Inflammatory macrophage treated with lipopolysaccharide for 4 hours (primary cell): ENCODE results near the gene ISOC2.
"Not testable (repeated sequence)": the region's sequence is repeated elsewhere in the genome, so short reads cannot be mapped to it uniquely, and the experiment has no call there.

ENCODE experiments used
- DNase-seq: peaks from one replicate; pipeline ENCODE4 v3.0.0-alpha.2; 2020

The ISOC2 gene

GRCh38 chr19:55437410-55437809 is 24.0 kb downstream of the ISOC2 start:
- no peak for DNase-seq

- no peak for DNase-seq
These were observed 24.6 kb downstream of the ISOC2 start for GRCh38 chr19:55436847-55437246.

GRCh38 chr19:55435020-55435419 is 26.4 kb downstream of the ISOC2 start:
- no peak for DNase-seq

GRCh38 chr19:55434356-55434919 is 27.0 kb downstream of the ISOC2 start:
- DNase-seq = no peak

GRCh38 chr19:55433292-55433691 is 28.1 kb downstream of the ISOC2 start:
- no peak for DNase-seq

- no peak for DNase-seq
These were observed 29.0 kb downstream of the ISOC2 start for GRCh38 chr19:55432241-55432959.

GRCh38 chr19:55431183-55431582 is 30.3 kb downstream of the ISOC2 start:
- peak; percentile 25 for DNase-seq

GRCh38 chr19:55426042-55426441 is 35.4 kb downstream of the ISOC2 start:
- DNase-seq = no peak

- DNase-seq = no peak
These were observed 36.9 kb downstream of the ISOC2 start for GRCh38 chr19:55424518-55424917.

- DNase-seq = no peak
These were observed 38.0 kb downstream of the ISOC2 start for GRCh38 chr19:55423225-55424005.

GRCh38 chr19:55421281-55421680 is 40.2 kb downstream of the ISOC2 start:
- not testable (repeated sequence) for DNase-seq

- no peak for DNase-seq
These were observed 41.7 kb downstream of the ISOC2 start for GRCh38 chr19:55419624-55420236.

- no peak for DNase-seq
These were observed 42.3 kb downstream of the ISOC2 start for GRCh38 chr19:55419103-55419502.

- peak; percentile 70 for DNase-seq
These were observed 43.3 kb downstream of the ISOC2 start for GRCh38 chr19:55418185-55418584.

- DNase-seq = no peak
These were observed 51.3 kb downstream of the ISOC2 start for GRCh38 chr19:55410168-55410567.

GRCh38 chr19:55409179-55409578 is 52.3 kb downstream of the ISOC2 start:
- not testable (repeated sequence) for DNase-seq

- DNase-seq = no peak
These were observed 52.9 kb downstream of the ISOC2 start for GRCh38 chr19:55408533-55408872.

- DNase-seq = peak; percentile 99
These were observed 53.5 kb downstream of the ISOC2 start for GRCh38 chr19:55407800-55408532.

GRCh38 chr19:55407550-55407799 is 54.0 kb downstream of the ISOC2 start, which contains the start of gene UBE2S:
TSS of gene UBE2S (minus strand) at chr19:55407788. CDS start at chr19:55407589, 199 bp downstream.
- DNase-seq = not testable (repeated sequence)

- DNase-seq = peak; percentile 32
These were observed 54.5 kb downstream of the ISOC2 start for GRCh38 chr19:55406826-55407549.

- no peak for DNase-seq
These were observed 55.2 kb downstream of the ISOC2 start for GRCh38 chr19:55406091-55406825.

GRCh38 chr19:55405638-55406037 is 55.8 kb downstream of the ISOC2 start:
- DNase-seq = no peak
